ENCODE data around the gene PRKG1.

The PRKG1 gene

GRCh38 chr10:51804866-51805265, 730.6 kb downstream of the PRKG1 start:
- Histone ChIP-seq H3K4me1 (ENCODE audit: control insufficient read depth, insufficient read depth, low read length) (peaks cover 5% of the 10 kb centered on the region), H3K27me3 (ENCODE audit: control insufficient read depth, insufficient read depth, low read length) (no peaks in the 10 kb centered on the region), H3K9me3 (ENCODE audit: control insufficient read depth, insufficient read depth, low read length) (no peaks in the 10 kb centered on the region), H3K4me3 (ENCODE audit: low read depth, low read length) (no peak overlapping the region), H3K9ac (ENCODE audit: low read depth, low read length) (no peak overlapping the region), H3K36me3 (ENCODE audit: control insufficient read depth, insufficient read depth, low read length) (no peaks in the 10 kb centered on the region)

DNA sequence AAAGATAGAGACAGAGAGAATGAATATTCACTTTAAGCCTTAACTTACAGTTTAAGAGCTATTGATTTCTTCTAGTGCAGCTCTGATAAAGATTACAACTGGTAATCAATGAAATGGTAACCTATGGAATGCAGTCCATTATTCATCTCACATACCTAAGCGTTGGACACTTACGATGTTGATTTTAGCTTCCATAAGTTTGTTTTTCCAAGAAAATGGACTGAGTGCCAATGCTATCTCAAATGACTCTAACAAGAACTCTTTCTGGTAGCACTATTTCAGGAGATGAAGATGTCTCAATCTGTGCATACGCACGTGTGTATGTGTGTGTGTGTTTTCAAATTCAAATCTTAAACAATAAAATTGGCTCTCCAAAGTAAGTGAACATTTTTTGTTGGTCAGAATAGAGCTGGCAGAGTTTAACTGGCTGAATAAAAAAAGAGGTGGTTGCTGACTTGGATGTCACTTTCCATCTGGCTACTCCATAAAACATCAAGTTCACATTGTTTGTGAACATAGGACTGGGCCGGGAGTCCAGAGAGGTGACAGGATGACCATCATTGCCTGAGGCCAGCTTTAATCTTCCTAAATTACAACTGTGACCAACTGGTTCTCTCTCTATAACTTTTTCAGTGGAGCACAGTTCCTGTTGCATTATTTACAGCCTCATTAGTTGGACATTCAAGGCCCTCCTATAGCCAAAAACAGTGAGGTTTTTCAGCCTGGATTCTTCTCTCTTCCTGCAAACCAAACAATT, 732.0 kb downstream of the PRKG1 start:
- Histone ChIP-seq H3K9me3 (ENCODE audit: control insufficient read depth, insufficient read depth, low read length) (no peaks in the 10 kb centered on the region), H3K36me3 (ENCODE audit: control insufficient read depth, insufficient read depth, low read length) (no peaks in the 10 kb centered on the region)

DNA sequence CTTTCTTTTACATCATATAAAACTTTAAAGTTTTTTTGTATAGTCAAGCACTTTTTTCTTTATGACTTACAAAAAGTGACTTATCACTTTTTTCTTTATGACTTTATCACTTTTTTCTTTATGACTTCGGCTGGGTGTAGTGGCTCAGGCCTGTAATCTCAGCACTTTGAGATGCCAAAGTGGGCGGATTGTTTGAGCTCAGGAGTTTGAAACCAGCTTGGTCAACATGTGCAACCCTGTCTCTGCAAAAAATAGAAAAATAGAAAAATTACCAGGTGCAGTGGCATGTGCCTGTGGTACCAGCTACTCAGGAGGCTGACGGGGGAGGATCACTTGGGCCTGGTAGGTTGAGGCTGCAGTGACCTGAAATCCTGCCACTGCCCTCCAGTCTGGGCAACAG, 733.9 kb downstream of the PRKG1 start:
- Histone ChIP-seq H3K9me3 (ENCODE audit: control insufficient read depth, insufficient read depth, low read length) (no peaks in the 10 kb centered on the region), H3K27me3 (ENCODE audit: control insufficient read depth, insufficient read depth, low read length) (no peaks in the 10 kb centered on the region), H3K4me3 (ENCODE audit: low read depth, low read length) (no peak overlapping the region), H3K9ac (ENCODE audit: low read depth, low read length) (no peak overlapping the region), H3K4me1 (ENCODE audit: control insufficient read depth, insufficient read depth, low read length) (no peaks in the 10 kb centered on the region), H3K36me3 (ENCODE audit: control insufficient read depth, insufficient read depth, low read length) (no peaks in the 10 kb centered on the region)

More for the DNA sequence above, 732.0 kb downstream of the PRKG1 start:
- Histone ChIP-seq H3K9ac (ENCODE audit: low read depth, low read length) (no peak overlapping the region), H3K27me3 (ENCODE audit: control insufficient read depth, insufficient read depth, low read length) (no peaks in the 10 kb centered on the region), H3K4me1 (ENCODE audit: control insufficient read depth, insufficient read depth, low read length) (peaks cover 5% of the 10 kb centered on the region), H3K4me3 (ENCODE audit: low read depth, low read length) (no peak overlapping the region)

DNA sequence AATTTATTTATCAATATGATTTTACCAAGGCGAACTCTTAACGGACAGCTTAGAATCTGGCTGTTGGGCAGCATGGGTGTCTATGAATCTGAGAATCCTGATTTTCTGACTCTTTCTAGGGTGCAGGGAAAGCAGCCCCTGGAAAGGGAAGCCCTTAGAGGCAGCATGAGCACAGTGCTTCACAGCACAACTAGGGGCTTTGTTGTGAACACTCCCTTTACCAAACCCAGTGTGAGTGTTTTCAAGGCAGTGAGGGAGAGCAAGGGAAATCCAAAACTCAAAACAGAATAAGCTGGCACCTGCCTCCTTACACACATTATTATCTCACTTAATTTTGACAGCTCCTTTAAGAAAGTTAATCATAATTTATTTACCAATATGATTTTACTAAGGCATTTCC, 741.4 kb downstream of the PRKG1 start:
- Histone ChIP-seq H3K27me3 (ENCODE audit: control insufficient read depth, insufficient read depth, low read length) (no peaks in the 10 kb centered on the region), H3K4me1 (ENCODE audit: control insufficient read depth, insufficient read depth, low read length) (peaks cover 12% of the 10 kb centered on the region), H3K4me3 (ENCODE audit: low read depth, low read length) (no peak overlapping the region), H3K36me3 (ENCODE audit: control insufficient read depth, insufficient read depth, low read length) (no peaks in the 10 kb centered on the region), H3K9me3 (ENCODE audit: control insufficient read depth, insufficient read depth, low read length) (no peaks in the 10 kb centered on the region), H3K9ac (ENCODE audit: low read depth, low read length) (no peak overlapping the region)

GRCh38 chr10:51821045-51821444, 746.8 kb downstream of the PRKG1 start:
- Histone ChIP-seq H3K36me3 (ENCODE audit: control insufficient read depth, insufficient read depth, low read length) (no peaks in the 10 kb centered on the region), H3K9me3 (ENCODE audit: control insufficient read depth, insufficient read depth, low read length) (no peaks in the 10 kb centered on the region), H3K4me3 (ENCODE audit: low read depth, low read length) (no peak overlapping the region), H3K4me1 (ENCODE audit: control insufficient read depth, insufficient read depth, low read length) (no peaks in the 10 kb centered on the region), H3K27me3 (ENCODE audit: control insufficient read depth, insufficient read depth, low read length) (no peaks in the 10 kb centered on the region), H3K9ac (ENCODE audit: low read depth, low read length) (no peak overlapping the region)

DNA sequence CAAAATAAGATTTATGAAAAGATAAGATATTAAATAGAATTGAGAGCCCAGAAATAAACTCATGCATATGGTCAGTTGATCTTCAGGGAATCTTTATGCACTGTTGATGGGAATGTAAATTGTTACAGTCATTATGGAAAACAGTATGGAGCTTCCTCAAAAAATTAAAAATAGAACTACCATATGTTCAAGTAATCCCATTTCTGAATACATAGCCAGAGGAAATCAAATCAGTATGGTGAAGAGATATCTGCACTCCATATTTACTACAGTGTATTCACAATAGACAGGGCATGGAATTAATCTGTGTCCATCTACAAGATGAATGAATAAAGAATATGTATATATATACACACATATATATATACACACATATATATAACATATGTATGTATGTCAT, 747.5 kb downstream of the PRKG1 start:
- Histone ChIP-seq H3K9me3 (ENCODE audit: control insufficient read depth, insufficient read depth, low read length) (no peaks in the 10 kb centered on the region), H3K9ac (ENCODE audit: low read depth, low read length) (no peak overlapping the region), H3K27me3 (ENCODE audit: control insufficient read depth, insufficient read depth, low read length) (no peaks in the 10 kb centered on the region), H3K4me1 (ENCODE audit: control insufficient read depth, insufficient read depth, low read length) (no peaks in the 10 kb centered on the region), H3K4me3 (ENCODE audit: low read depth, low read length) (no peak overlapping the region), H3K36me3 (ENCODE audit: control insufficient read depth, insufficient read depth, low read length) (no peaks in the 10 kb centered on the region)

- Histone ChIP-seq H3K4me3 (ENCODE audit: low read depth, low read length) (no peak overlapping the region), H3K36me3 (ENCODE audit: control insufficient read depth, insufficient read depth, low read length) (no peaks in the 10 kb centered on the region), H3K9ac (ENCODE audit: low read depth, low read length) (no peak overlapping the region)
These were observed 758.5 kb downstream of the PRKG1 start for GRCh38 chr10:51832652-51833383.

DNA sequence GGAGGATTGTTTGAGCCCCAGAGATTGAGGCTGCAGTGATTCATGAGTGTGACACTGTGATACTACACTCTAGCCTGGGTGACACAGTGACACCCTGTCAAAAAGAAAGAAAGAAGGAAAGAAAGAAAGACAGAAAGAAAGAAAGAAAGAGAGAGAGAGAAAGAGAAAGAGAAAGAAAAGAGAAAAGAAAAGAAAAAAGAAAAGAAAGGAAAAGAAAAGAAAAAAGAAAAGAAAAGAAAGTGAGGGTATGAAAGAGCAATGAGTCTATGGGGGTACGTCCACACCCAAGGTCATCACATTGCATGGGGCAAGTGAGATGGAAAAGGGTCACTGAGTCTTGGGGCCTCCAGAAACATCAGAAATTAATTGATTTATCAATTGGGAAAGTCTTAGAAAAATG, 760.3 kb downstream of the PRKG1 start:
- Histone ChIP-seq H3K36me3 (ENCODE audit: control insufficient read depth, insufficient read depth, low read length) (no peaks in the 10 kb centered on the region), H3K4me1 (ENCODE audit: control insufficient read depth, insufficient read depth, low read length) (no peaks in the 10 kb centered on the region), H3K9me3 (ENCODE audit: control insufficient read depth, insufficient read depth, low read length) (no peaks in the 10 kb centered on the region), H3K9ac (ENCODE audit: low read depth, low read length) (no peak overlapping the region), H3K27me3 (ENCODE audit: control insufficient read depth, insufficient read depth, low read length) (no peaks in the 10 kb centered on the region), H3K4me3 (ENCODE audit: low read depth, low read length) (no peak overlapping the region)

More at GRCh38 chr10:51832652-51833383, 758.5 kb downstream of the PRKG1 start:
- Histone ChIP-seq H3K27me3 (ENCODE audit: control insufficient read depth, insufficient read depth, low read length) (no peaks in the 10 kb centered on the region), H3K9me3 (ENCODE audit: control insufficient read depth, insufficient read depth, low read length) (no peaks in the 10 kb centered on the region), H3K4me1 (ENCODE audit: control insufficient read depth, insufficient read depth, low read length) (no peaks in the 10 kb centered on the region)

- no peaks in the 10 kb centered on the region for H3K9me3 ChIP-seq (ENCODE audit: control insufficient read depth, insufficient read depth, low read length)
- no peaks in the 10 kb centered on the region for H3K4me1 ChIP-seq (ENCODE audit: control insufficient read depth, insufficient read depth, low read length)
- H3K36me3 ChIP-seq (ENCODE audit: control insufficient read depth, insufficient read depth, low read length) = no peaks in the 10 kb centered on the region
- no peak overlapping the region for H3K9ac ChIP-seq (ENCODE audit: low read depth, low read length)
- H3K27me3 ChIP-seq (ENCODE audit: control insufficient read depth, insufficient read depth, low read length) = no peaks in the 10 kb centered on the region
- no peak overlapping the region for H3K4me3 ChIP-seq (ENCODE audit: low read depth, low read length)
These were observed 764.2 kb downstream of the PRKG1 start for GRCh38 chr10:51838471-51838870.

DNA sequence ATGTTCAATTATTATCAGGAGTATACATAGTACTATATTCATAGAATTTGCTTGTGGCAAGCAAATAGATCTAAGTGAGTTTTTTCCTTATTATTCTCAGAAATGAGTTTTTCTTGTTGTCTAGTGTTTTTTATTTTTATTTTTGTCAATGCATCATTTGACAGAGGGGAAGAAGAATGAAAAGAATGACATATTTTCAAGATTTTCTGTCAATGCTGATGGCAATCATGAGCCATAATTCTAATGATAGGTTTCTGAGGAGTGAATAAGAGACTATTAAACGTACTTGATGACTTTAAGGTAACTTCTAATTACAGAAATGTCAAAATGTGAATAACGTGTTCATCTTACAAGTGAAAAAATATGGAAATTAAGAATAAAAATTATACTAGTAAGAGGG, 769.7 kb downstream of the PRKG1 start:
- no peaks in the 10 kb centered on the region for H3K4me1 ChIP-seq (ENCODE audit: control insufficient read depth, insufficient read depth, low read length)
- no peak overlapping the region for H3K9ac ChIP-seq (ENCODE audit: low read depth, low read length)
- H3K36me3 ChIP-seq (ENCODE audit: control insufficient read depth, insufficient read depth, low read length) = no peaks in the 10 kb centered on the region
- no peak overlapping the region for H3K4me3 ChIP-seq (ENCODE audit: low read depth, low read length)
- no peaks in the 10 kb centered on the region for H3K9me3 ChIP-seq (ENCODE audit: control insufficient read depth, insufficient read depth, low read length)
- H3K27me3 ChIP-seq (ENCODE audit: control insufficient read depth, insufficient read depth, low read length) = no peaks in the 10 kb centered on the region

GRCh38 chr10:51846856-51847506, 772.7 kb downstream of the PRKG1 start:
- H3K9me3 ChIP-seq (ENCODE audit: control insufficient read depth, insufficient read depth, low read length) = no peaks in the 10 kb centered on the region
- no peaks in the 10 kb centered on the region for H3K4me1 ChIP-seq (ENCODE audit: control insufficient read depth, insufficient read depth, low read length)
- no peak overlapping the region for H3K9ac ChIP-seq (ENCODE audit: low read depth, low read length)
- no peaks in the 10 kb centered on the region for H3K27me3 ChIP-seq (ENCODE audit: control insufficient read depth, insufficient read depth, low read length)
- no peak overlapping the region for H3K4me3 ChIP-seq (ENCODE audit: low read depth, low read length)
- no peaks in the 10 kb centered on the region for H3K36me3 ChIP-seq (ENCODE audit: control insufficient read depth, insufficient read depth, low read length)

DNA sequence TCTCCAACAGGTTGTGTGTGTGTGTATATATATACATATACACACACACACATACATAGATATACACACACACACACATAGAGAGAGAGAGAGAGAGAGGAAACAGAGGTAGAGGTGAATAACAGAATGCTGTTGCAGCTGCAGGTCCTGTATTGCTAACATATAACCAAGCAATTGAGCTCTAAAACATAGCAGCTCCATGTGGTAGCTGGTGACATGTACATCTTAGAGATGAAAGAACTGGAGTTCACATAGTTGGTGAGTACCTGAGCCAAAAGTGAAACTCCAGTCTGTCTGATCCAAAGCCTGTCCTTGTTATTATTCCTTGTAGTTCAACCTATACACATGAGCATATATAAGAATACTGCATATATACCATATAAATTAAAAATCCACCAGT, 778.0 kb downstream of the PRKG1 start:
- no peak overlapping the region for H3K4me3 ChIP-seq (ENCODE audit: low read depth, low read length)
- H3K9me3 ChIP-seq (ENCODE audit: control insufficient read depth, insufficient read depth, low read length) = no peaks in the 10 kb centered on the region
- H3K9ac ChIP-seq (ENCODE audit: low read depth, low read length) = no peak overlapping the region
- no peaks in the 10 kb centered on the region for H3K36me3 ChIP-seq (ENCODE audit: control insufficient read depth, insufficient read depth, low read length)
- peaks cover 2% of the 10 kb centered on the region for H3K27me3 ChIP-seq (ENCODE audit: control insufficient read depth, insufficient read depth, low read length)
- peaks cover 2% of the 10 kb centered on the region for H3K4me1 ChIP-seq (ENCODE audit: control insufficient read depth, insufficient read depth, low read length)
